Lower leg skin (tissue), 4 donors: ENCODE data around the gene SLC22A4. TPM values are rescaled to one million over a fixed set of nuclear protein-coding genes. Genes with fewer than 3 reads are reported as not detected.

Source experiments
- DNase-seq, 2 donors: peaks; one replicate each; pipeline ENCODE4 v3.0.0-alpha.2; 2019; ENCODE audit warnings: low spot score in 2 of 2
- H3K4me3 ChIP-seq: fragments of 200-600 bp; sonication (generic); 2 replicates; pipeline ENCODE4 v1.5.1; 2017; ENCODE audit warnings: mild to moderate bottlenecking, low read depth; ENCODE audit not compliant: poor library complexity, severe bottlenecking
- POLR2A ChIP-seq, 2 donors: fragments of 450-650 bp; IDR thresholded peaks; one replicate each; pipeline ENCODE4 v1.6.1; 2016 to 2017; ENCODE audit warnings: antibody characterized with exemption in 2 of 2, mild to moderate bottlenecking in 1 of 2, moderate library complexity in 1 of 2
- WGBS, 2 donors: methylation state at CpG; one replicate each; pipeline ENCODE4 v1.1.5; 2018; 5-methylcytosine and 5-hydroxymethylcytosine counted together
- intact Hi-C: fragments of 100-400 bp; cut with DNase I; formaldehyde crosslinking; loops from one replicate; pipeline ENCODE4 v1.15.0; 2023; ENCODE audit warnings: low total_unique reads
- total RNA-seq, 4 donors: library from RNA; depleted of rRNA; stranded (reverse); fragments of >200 nt; gene quantifications; one replicate each; pipeline ENCODE4 v1.1.0, GENCODE V29; 2016
- TF ChIP-seq, protein P1 (sequence below), 3 donors: fragments of 450-650 bp; IDR thresholded peaks; one replicate each; pipeline ENCODE4 v1.5.1; 2016; ENCODE audit warnings: antibody characterized with exemption in 3 of 3, mild to moderate bottlenecking in 3 of 3, moderate library complexity in 2 of 3

SLC22A4 gene
- total RNA-seq, 4 donors from 2014 or later = 0.27 to 1.8 (median 1.8) TPM

DNA sequence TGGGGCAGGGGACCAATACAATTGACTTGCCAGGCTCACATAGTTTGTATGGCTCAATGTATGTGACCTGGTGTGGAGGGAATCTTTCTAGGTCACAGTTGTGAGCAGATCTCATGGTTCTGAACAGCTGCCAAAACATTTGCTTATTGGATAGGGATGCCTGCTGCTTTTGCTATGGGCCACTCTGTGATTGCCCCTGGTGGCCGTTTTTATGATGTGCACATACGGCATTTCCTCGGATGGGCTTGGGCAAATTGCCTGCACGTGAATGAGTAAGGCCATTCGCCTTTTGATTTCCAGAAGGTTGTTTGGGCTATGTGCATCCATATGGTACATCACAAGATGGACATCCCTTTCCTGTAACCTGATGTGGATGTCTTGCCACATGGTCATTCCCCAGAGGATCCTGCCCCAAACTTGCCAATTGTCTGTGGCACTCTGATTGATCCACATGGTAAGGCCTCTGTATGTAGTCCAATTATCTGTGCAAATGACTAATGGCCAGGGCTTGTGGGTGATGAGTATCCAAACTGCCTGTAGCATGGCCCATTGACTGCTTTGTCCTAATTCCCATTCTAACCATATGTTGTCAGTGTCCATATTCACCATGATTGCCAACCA lies 10.7 kb upstream of the SLC22A4 start:
- no peak overlapping the region for H3K4me3 ChIP-seq
- no peak for TF ChIP-seq POLR2A (IDR thresholded peaks at IDR 0.05)
- TF ChIP-seq, protein P1, sequence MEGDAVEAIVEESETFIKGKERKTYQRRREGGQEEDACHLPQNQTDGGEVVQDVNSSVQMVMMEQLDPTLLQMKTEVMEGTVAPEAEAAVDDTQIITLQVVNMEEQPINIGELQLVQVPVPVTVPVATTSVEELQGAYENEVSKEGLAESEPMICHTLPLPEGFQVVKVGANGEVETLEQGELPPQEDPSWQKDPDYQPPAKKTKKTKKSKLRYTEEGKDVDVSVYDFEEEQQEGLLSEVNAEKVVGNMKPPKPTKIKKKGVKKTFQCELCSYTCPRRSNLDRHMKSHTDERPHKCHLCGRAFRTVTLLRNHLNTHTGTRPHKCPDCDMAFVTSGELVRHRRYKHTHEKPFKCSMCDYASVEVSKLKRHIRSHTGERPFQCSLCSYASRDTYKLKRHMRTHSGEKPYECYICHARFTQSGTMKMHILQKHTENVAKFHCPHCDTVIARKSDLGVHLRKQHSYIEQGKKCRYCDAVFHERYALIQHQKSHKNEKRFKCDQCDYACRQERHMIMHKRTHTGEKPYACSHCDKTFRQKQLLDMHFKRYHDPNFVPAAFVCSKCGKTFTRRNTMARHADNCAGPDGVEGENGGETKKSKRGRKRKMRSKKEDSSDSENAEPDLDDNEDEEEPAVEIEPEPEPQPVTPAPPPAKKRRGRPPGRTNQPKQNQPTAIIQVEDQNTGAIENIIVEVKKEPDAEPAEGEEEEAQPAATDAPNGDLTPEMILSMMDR (IDR thresholded peaks at IDR 0.05) = no peak
- peak in 1 of 2 donors; percentile 72 for DNase-seq
- WGBS, 2 donors = 41 to 55% methylated on average over 5 of the region's 5 CpGs
- intact Hi-C loops = loop anchor here (5.0 kb wide), 1 partner anchor 1469 kb away; no protein-coding TSS in a partner anchor

DNA sequence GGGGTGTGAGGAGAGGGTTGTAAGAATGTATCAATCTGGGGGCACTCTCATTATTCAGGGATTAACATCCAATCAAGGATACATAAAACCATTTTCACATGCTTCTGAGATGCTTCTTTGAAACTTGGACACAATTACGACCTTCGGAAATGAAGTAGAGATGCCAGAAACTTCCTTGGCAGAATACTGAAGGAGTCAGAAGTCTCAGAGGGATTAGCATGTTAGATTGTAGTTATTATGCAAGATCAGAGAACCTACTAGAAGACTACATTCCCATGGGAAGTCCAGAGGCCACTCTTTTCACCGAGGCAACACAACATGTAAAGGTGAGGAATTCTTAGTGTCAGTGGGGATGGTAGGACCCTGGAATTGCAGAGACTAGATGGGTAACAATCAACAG lies 5.1 kb upstream of the SLC22A4 start:
- TF ChIP-seq POLR2A (IDR thresholded peaks at IDR 0.05) = no peak
- TF ChIP-seq, protein P1 (IDR thresholded peaks at IDR 0.05) = no peak
- WGBS, 2 donors = 57 to 71% methylated on average over 3 of the region's 3 CpGs
- no peak overlapping the region for H3K4me3 ChIP-seq
- no peak for DNase-seq
- intact Hi-C loops = no loop called here

DNA sequence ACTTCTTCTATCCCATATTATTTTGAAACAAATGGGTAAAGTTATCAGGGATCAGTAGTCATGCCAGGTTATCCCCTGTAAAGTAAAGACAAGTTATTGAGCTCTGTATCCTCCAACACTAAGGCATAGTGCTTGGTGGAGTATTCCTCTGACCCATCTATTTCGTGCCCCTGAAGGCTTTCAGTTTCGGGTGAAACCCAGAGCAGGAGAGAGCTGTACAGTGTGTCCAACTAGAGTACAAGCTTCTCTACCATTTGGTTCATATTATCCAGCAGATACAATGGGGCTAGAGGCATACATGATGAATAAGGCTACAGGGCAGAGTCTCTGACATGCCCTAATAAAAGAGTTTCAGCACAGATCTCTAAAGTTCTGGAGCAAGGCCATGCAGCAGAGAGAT lies 3.2 kb upstream of the SLC22A4 start:
- H3K4me3 ChIP-seq = no peak overlapping the region
- WGBS, 2 donors = 96% methylated on average over 2 of the region's 2 CpGs
- peak in 1 of 2 donors; percentile 26 for DNase-seq
- intact Hi-C loops = no loop called here
- no peak for TF ChIP-seq POLR2A (IDR thresholded peaks at IDR 0.05)
- TF ChIP-seq, protein P1 (IDR thresholded peaks at IDR 0.05) = no peak

DNA sequence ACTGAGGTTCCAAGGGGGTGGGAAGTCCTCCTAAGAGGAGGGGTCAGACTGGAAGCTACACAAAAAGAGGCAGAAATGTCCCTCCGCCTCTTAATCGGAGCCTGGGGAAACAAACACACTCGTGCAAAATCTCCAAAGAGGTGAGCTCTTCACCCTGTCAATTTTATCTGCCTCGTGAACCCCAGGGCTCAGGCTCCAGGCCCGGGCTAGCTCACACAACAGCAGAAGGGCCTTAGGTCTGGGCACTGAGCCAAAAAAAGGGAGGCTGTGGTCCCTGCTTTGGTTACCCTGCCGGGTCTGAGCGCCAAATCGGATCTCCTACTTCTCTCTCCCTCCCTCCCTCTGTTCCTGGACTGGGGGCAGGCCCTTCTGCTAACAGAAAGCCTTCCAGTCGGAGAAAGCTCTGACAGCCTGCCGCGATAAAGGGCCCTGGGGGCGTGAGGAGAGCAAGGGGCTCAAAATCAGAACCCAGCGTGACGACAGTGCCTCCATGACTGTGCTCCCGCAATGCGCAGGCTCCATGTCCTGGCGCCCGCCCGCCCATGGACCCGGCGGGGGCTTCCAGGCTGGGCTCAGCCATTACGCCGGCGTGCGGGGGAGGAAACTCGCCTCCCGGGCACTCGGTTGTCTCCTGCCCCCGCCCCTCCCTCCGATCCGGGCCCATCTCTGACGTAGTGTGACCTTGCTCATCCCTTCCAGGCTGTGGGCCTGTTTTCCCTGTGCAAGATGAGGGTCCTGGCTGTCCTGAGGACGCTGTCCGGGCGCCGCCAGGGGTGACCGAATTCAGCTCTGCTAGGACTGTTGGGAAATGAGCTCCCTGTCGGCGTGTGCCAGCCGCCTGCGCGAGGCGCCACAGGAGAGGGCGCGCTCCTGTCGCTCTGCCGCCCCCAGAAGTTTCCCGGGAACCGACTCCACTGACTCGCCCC lies 865 bp upstream of the SLC22A4 start:
- peak; percentile 73 to 95 for DNase-seq
- TF ChIP-seq, protein P1 (IDR thresholded peaks at IDR 0.05) = no peak
- TF ChIP-seq POLR2A (IDR thresholded peaks at IDR 0.05) = no peak
- 2 to 4% methylated on average over 18 to 37 of the region's 50 CpGs for whole genome bisulfite sequencing, 2 donors
- peak overlapping the region; percentile 60 for H3K4me3 ChIP-seq
- intact Hi-C loops = no loop called here

DNA sequence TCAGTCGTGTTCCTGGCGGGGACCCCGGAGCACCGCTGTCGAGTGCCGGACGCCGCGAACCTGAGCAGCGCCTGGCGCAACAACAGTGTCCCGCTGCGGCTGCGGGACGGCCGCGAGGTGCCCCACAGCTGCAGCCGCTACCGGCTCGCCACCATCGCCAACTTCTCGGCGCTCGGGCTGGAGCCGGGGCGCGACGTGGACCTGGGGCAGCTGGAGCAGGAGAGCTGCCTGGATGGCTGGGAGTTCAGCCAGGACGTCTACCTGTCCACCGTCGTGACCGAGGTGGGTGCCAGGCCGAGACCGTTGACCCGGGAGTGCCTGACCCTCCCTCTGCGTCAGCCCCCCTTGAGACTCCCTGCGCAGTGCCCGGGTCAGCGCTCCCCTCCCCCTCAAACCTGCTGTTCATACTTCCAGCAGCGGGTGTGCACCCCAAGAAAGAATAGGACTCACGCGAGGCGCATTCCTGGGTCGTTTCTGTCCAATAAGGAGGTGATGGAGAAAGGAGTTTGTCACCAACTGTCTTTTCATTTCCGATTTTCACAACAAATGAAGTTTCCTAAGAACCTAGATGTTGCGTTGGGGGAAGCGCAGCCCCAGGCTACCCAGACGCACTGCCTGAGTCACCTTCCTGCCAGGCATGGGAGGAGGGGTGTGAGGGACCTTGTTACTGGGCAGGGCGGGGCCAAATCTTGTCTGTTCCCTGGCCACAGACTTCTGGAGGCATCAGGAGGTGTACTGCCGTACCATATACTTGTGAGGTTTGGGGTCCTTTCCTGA lies 722 bp downstream of the SLC22A4 start:
- TF ChIP-seq POLR2A (IDR thresholded peaks at IDR 0.05) = no peak
- TF ChIP-seq, protein P1 (IDR thresholded peaks at IDR 0.05) = no peak
- peak; percentile 47 to 91 for DNase-seq
- peak overlapping the region; percentile 60 for H3K4me3 ChIP-seq
- intact Hi-C loops = no loop called here
- 3 to 12% methylated on average over 24 to 46 of the region's 50 CpGs for WGBS, 2 donors
